Activated CD8-positive, alpha-beta memory T cell treated with anti-CD3 and anti-CD28 coated beads, Interleukin-2, amount 10 ng/mL, durations not matched to agents 7 days and 5 days (primary cell): ENCODE results near the gene CYP4F2. TPM values are rescaled to one million over a fixed set of nuclear protein-coding genes. Genes with fewer than 3 reads are reported as not detected.
"Not testable (repeated sequence)": the region's sequence is repeated elsewhere in the genome, so short reads cannot be mapped to it uniquely, and the experiment has no call there.

ENCODE experiments used
- ATAC-seq: fragments of 150-1000 bp; cut with Tn5 transposase; one replicate; pipeline ENCODE4 v1.10.0; 2021; ENCODE audit warnings: moderate library complexity
- CTCF ChIA-PET: fragments of 350-600 bp; sonication (Branson Sonifier 250); formaldehyde crosslinking; loops from one replicate; lab custom pipeline; 2021; ENCODE audit warnings: antibody characterized with exemption; lab: Charles Lee
- DNase-seq: peaks from one replicate; pipeline ENCODE4 v3.0.0-alpha.2; 2020
- H3K27ac Mint-ChIP-seq: one replicate; pipeline ENCODE4 v1.8.0; 2021; ENCODE audit warnings: mild to moderate bottlenecking, mixed read lengths
- H3K27me3 Mint-ChIP-seq: one replicate; pipeline ENCODE4 v1.8.0; 2021; ENCODE audit warnings: mixed read lengths
- H3K36me3 Mint-ChIP-seq: one replicate; pipeline ENCODE4 v1.8.0; 2021; ENCODE audit warnings: mild to moderate bottlenecking, mixed read lengths
- H3K4me1 Mint-ChIP-seq: one replicate; pipeline ENCODE4 v1.8.0; 2021; ENCODE audit warnings: mixed read lengths
- H3K4me3 Mint-ChIP-seq: one replicate; pipeline ENCODE4 v1.8.0; 2021; ENCODE audit warnings: mild to moderate bottlenecking, moderate library complexity, mixed read lengths
- H3K9me3 Mint-ChIP-seq: one replicate; pipeline ENCODE4 v1.8.0; 2022; ENCODE audit warnings: low read depth, mixed read lengths
- total RNA-seq, 2 experiments: library from RNA; stranded (reverse); gene quantifications; one replicate each; pipeline ENCODE4 v1.2.3, GENCODE V29; 2021

CYP4F2 gene, protein sequence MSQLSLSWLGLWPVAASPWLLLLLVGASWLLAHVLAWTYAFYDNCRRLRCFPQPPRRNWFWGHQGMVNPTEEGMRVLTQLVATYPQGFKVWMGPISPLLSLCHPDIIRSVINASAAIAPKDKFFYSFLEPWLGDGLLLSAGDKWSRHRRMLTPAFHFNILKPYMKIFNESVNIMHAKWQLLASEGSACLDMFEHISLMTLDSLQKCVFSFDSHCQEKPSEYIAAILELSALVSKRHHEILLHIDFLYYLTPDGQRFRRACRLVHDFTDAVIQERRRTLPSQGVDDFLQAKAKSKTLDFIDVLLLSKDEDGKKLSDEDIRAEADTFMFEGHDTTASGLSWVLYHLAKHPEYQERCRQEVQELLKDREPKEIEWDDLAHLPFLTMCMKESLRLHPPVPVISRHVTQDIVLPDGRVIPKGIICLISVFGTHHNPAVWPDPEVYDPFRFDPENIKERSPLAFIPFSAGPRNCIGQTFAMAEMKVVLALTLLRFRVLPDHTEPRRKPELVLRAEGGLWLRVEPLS
- total RNA-seq, result not detected

DNA sequence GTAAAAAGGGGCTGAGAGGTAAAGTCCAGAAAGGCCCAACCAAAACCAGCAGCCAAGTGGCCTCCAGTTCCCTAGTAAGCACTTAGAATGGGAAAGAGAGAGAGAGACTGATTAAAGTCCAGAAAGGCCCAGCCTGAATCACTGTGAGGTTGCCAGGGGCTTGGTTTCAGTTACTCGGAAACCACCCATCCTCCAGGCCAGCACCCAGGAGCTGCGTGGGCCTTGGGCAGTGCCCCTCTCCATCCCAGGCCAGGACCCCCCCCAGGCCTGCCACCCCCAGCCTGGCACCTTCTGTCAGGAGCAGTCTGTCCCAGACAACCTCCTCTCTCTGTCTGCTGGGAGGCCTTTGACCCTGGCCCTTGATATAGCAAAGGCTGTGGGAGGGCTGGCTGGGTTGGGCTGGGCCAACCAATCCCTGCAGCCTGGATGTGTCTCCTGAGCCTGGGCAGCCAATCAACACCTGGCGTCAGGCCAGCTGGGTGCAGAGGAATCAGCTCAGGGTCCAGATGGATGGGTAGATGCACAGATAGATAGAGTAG lies at the start of gene CYP4F2:
Gene CYP4F2, minus strand, starts transcription at position 337 of the 539 bp plus-strand sequence. CDS start 463 bp downstream, outside the sequence.
- no peak within 1 kb of the TSS for H3K27ac Mint-ChIP-seq
- CTCF ChIA-PET, result no interaction called here
- DNase-seq, result no peak

DNA sequence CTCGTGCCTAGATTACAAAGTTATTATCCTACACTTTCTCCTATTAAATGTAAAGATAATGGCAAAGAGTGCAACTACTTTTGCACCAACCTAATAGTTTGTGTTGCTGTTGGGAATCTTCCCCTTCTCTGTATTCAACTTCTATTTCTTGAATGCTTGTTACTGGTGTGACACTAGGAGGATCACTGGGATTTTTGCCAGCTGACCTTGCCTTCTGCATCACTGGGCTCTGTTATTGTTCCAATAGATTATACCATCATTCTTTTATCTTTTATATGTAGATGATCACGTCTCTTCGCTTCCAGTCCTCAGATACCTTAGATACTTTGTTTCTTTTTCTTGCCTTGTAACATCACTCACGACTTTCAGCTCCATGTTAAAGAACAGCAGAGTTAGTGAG lies 47.4 kb upstream of the CYP4F2 start:
- H3K27me3 Mint-ChIP-seq, result peaks cover 29% of the 10 kb centered on the region

More for the DNA sequence above, at the start of gene CYP4F2:
- Mint-ChIP-seq H3K36me3 (no peaks in the 10 kb centered on the region), H3K4me1 (peaks cover 8% of the 10 kb centered on the region), H3K4me3 (no peak within 1 kb of the TSS), H3K9me3 (no peaks in the 10 kb centered on the region), H3K27me3 (peaks cover 19% of the 10 kb centered on the region)
- ATAC-seq, result no peak

DNA sequence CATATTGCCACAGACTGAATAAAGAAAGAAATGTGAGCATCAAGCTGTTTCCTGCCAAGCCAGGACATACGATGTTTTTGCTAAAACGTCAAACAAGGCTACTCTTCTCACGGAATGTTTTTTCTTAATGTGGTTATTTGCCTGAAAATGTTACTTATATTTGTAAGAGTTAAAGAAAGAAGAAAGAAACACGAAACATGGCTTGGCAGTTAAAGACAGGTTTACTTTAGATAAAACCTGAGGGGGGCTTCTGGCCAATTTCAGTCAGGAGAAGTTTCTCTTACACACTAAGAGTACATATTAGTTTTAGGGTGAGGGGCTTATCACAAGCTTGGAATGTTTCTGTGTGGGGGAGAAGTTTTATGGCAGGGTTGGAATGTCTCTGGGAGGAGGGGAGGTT lies 46.5 kb upstream of the CYP4F2 start:
- peaks cover 9% of the 10 kb centered on the region for H3K9me3 Mint-ChIP-seq
- H3K4me1 Mint-ChIP-seq, result no peaks in the 10 kb centered on the region
- CTCF ChIA-PET, result no interaction called here
- H3K27me3 Mint-ChIP-seq, result peaks cover 29% of the 10 kb centered on the region
- no peak overlapping the region for H3K4me3 Mint-ChIP-seq
- peaks cover 4% of the 10 kb centered on the region for H3K36me3 Mint-ChIP-seq
- DNase-seq, result no peak
- no peak overlapping the region for H3K27ac Mint-ChIP-seq
- no peak for ATAC-seq

More for the DNA sequence above, 47.4 kb upstream of the CYP4F2 start:
- CTCF ChIA-PET, result no interaction called here
- no peaks in the 10 kb centered on the region for H3K4me1 Mint-ChIP-seq
- DNase-seq (no peak), ATAC-seq (no peak)
- H3K27ac Mint-ChIP-seq, result no peak overlapping the region
- peaks cover 10% of the 10 kb centered on the region for H3K9me3 Mint-ChIP-seq
- H3K4me3 Mint-ChIP-seq, result no peak overlapping the region
- peaks cover 4% of the 10 kb centered on the region for H3K36me3 Mint-ChIP-seq

DNA sequence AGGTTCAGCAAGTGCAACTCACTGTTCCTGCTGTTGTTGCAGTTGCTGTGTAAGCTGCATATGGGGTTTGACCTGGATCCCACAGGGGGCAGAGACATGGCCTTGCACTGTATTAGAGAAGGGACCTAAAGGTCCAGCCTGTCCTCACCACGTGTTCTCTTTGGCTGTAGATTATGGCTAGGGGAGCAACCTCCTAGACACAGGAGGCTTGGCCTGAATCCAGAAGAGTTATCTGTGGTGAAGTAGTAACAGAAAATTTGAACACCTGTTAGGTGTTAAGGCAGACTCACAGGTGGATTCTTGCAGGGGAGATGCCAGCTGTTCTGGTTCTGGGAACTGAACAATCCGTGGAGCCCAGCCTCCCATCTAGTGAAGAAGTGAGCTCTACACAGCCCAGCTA lies 39.9 kb upstream of the CYP4F2 start:
- peaks cover 9% of the 10 kb centered on the region for H3K27me3 Mint-ChIP-seq

DNA sequence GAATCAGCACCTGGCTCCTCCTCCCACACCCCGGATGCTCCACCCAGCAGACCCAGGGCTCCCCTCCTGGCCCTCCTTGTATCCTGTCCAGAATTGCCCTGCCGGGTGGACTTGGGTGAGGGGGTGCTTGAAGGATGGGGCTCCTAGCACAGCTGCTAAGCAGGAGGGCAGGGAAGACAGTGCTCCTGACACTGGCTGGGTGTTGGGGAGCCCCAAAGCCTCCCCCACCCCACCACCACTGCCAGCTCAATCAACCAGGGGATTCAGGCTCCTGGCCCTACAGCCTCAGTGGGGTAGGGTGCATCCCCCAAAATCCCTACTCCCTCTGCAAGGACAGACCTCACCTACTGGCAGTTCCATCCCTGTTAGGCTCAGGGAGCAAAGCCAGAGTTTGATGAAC lies 39.1 kb upstream of the CYP4F2 start:
- CTCF ChIA-PET, result no interaction called here
- no peak overlapping the region for H3K27ac Mint-ChIP-seq
- no peak for ATAC-seq
- no peak overlapping the region for H3K4me3 Mint-ChIP-seq
- H3K9me3 Mint-ChIP-seq, result no peaks in the 10 kb centered on the region
- H3K36me3 Mint-ChIP-seq, result no peaks in the 10 kb centered on the region
- DNase-seq, result no peak
- peaks cover 5% of the 10 kb centered on the region for H3K27me3 Mint-ChIP-seq
- no peaks in the 10 kb centered on the region for H3K4me1 Mint-ChIP-seq

More for the DNA sequence above, 39.9 kb upstream of the CYP4F2 start:
- no peak for DNase-seq
- H3K4me1 Mint-ChIP-seq, result no peaks in the 10 kb centered on the region
- H3K4me3 Mint-ChIP-seq, result no peak overlapping the region
- no peak for ATAC-seq
- CTCF ChIA-PET, result no interaction called here
- H3K27ac Mint-ChIP-seq, result no peak overlapping the region
- H3K9me3 Mint-ChIP-seq, result no peaks in the 10 kb centered on the region
- no peaks in the 10 kb centered on the region for H3K36me3 Mint-ChIP-seq

DNA sequence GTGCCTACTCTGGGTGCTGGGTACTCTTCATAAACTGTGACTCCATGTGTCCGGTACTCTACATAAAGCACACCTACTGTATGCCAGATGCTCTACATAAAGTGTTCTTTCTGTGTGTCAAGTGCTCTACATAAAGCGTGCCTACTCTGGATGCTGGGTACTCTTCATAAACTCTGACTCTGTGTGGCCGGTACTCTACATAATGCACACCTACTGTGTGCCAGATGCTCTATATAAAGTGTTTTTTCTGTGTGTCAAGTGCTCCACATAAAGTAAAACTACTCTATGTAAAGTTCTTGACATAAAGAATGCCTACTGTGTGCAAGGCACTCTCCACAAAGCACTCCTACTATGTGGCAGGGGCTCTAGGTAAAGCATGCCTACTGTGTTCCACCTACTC lies 38.3 kb upstream of the CYP4F2 start:
- Mint-ChIP-seq H3K4me3 (no peak overlapping the region), H3K27ac (no peak overlapping the region), H3K9me3 (peaks cover 2% of the 10 kb centered on the region), H3K27me3 (peaks cover 4% of the 10 kb centered on the region), H3K4me1 (no peaks in the 10 kb centered on the region), H3K36me3 (peaks cover 2% of the 10 kb centered on the region)
- DNase-seq, result peak; percentile 35
- no peak for ATAC-seq
- CTCF ChIA-PET, result no interaction called here

DNA sequence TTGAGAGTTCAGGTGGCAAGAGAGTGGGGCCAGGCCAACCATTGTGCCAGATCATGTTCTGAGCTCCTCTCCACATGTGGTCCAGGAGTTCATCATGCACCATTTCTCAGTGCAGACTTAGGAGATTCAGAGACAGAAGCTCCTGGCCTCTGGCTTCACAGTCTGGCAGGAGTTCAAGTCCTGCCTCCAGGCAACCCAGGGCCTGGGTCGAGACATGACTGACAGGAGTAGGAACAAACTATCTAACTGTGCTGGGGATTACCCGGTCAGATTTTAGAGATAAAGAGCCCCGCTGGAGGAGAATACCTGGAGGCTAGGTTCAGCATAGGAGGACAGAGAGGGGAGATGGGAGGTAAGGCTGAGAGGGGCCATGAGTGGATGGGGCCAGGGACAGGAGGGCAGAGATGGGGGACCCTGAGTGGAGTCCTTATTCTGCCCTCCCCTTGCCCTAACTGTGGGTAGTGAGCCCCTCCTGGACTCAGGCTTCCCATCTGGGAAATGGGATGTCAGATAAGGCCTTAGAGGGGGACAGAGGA lies 37.4 kb upstream of the CYP4F2 start:
- ATAC-seq (no peak), DNase-seq (peak; percentile 14)
- Mint-ChIP-seq H3K27ac (no peak overlapping the region), H3K36me3 (peaks cover 2% of the 10 kb centered on the region), H3K4me3 (no peak overlapping the region), H3K9me3 (peaks cover 6% of the 10 kb centered on the region), H3K27me3 (peaks cover 4% of the 10 kb centered on the region), H3K4me1 (no peaks in the 10 kb centered on the region)
- CTCF ChIA-PET, result no interaction called here

DNA sequence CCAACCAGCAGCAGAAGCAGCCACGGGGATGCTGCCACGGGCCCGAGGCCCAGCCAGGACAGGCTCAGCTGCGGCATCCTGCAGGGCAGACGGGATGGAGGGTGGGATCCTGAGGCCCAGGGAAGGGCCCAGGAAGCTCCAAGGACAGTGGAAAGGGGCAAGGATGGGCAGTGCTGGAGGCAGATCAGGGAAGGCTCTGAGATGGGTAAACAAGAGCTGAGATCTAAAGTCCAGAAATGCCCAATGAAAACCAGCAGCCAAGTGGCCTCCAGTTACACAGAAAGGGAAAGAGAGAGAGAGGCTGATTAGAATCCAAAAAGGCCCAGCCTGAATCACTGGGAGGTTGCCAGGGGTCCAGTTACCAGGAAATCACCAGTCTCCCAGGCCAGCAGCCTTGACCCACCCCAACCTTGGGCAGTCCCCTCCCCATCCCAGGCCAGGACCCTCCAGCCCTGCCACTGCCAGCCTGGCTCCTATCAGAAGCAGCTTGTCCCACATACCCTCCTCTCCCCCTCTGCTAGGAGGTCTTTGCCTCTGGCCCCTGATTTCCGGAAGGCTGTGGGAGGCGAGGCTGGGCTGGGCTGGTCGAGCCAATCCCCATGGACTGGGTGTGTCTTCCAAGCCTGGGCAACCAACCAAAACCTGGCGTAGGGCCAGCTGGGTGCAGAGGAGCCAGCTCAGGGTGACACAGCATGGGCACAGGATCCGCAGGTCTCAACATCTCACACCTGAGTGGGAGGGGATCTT lies 36.6 kb upstream of the CYP4F2 start, which contains the start of gene CYP4F11:
Gene CYP4F11, minus strand, starts transcription at position 198 of the 747 bp plus-strand sequence. Its CDS starts 121 bp downstream, at position 77.
- Mint-ChIP-seq H3K4me3 (no peak within 1 kb of the TSS), H3K36me3 (peaks cover 2% of the 10 kb centered on the region), H3K4me1 (no peaks in the 10 kb centered on the region), H3K27ac (no peak within 1 kb of the TSS), H3K9me3 (peaks cover 8% of the 10 kb centered on the region), H3K27me3 (peaks cover 4% of the 10 kb centered on the region)
- DNase-seq, result no peak
- ATAC-seq, result no peak
- CTCF ChIA-PET, result no interaction called here

DNA sequence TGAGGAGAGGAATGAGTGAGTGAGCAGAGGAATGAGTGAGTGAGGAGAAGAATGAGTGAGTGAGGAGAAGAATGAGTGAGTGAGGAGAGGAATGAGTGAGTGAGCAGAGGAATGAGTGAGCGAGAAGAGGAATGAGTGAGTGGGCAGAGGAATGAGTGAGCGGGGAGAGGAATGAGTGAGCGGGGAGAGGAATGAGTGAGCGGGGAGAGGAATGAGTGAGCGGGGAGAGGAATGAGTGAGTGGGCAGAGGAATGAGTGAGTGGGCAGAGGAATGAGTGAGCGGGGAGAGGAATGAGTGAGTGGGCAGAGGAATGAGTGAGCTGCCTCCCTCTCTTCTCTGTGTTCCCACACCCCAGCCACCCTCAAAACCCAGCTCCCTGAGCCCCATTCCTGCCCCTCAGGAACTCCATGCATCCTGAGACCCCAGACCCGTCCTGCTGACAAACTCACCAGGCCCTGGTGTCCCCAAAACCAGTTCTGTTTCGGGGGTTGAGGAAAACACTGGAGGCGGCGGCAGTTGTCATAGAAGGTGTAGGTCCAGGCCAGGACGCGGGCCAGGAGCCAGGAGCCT lies 36.0 kb upstream of the CYP4F2 start:
- H3K36me3 Mint-ChIP-seq, H3K27ac Mint-ChIP-seq, DNase-seq, ATAC-seq, H3K4me1 Mint-ChIP-seq, H3K4me3 Mint-ChIP-seq, H3K9me3 Mint-ChIP-seq, CTCF ChIA-PET, H3K27me3 Mint-ChIP-seq: not testable (repeated sequence)

DNA sequence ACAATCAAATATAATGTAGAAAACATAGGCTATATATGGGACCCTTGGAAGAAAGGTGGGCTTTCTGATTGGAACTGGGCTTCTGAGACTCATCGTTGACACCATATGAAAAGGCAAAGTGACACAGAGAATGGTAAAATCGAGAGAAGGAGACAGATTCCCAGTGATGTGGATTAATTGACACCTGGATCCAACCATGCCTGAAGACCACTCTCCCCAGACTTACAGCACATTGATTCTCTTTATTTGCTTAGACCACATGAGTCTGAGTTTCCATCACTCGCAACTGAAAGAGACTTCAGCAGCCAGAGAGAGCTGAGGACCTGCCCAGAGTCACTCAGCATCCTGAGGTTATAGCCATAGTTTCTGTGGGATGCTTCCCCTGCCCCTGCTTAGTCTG lies 30.4 kb upstream of the CYP4F2 start:
- ATAC-seq (no peak), DNase-seq (no peak)
- CTCF ChIA-PET, result no interaction called here
- Mint-ChIP-seq H3K27me3 (no peaks in the 10 kb centered on the region), H3K36me3 (peaks cover 2% of the 10 kb centered on the region), H3K4me3 (no peak overlapping the region), H3K27ac (no peak overlapping the region), H3K9me3 (peaks cover 8% of the 10 kb centered on the region), H3K4me1 (no peaks in the 10 kb centered on the region)

DNA sequence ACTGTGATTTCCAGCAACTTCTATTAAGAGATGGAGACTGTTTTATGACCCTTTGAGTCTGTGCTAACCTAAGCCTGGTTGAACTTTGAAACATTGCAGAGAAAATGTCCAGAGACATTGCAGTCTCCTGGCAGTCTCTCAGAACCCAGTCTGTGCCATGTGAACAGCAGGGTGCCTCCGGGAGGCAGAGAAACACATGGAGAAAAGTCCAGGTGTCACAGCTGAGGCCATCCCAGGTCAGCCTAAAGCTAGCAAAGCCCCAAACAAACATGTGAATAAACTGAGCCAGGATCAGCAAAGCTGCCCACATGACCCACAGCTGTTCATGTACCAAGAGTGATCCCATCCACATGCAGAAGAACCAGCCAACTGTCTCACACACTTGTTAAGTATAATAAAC lies 28.6 kb upstream of the CYP4F2 start:
- Mint-ChIP-seq H3K9me3 (peaks cover 8% of the 10 kb centered on the region), H3K4me3 (no peak overlapping the region), H3K4me1 (no peaks in the 10 kb centered on the region), H3K27ac (no peak overlapping the region), H3K36me3 (peaks cover 2% of the 10 kb centered on the region), H3K27me3 (peaks cover 5% of the 10 kb centered on the region)
- ATAC-seq (no peak), DNase-seq (no peak)
- CTCF ChIA-PET, result no interaction called here

DNA sequence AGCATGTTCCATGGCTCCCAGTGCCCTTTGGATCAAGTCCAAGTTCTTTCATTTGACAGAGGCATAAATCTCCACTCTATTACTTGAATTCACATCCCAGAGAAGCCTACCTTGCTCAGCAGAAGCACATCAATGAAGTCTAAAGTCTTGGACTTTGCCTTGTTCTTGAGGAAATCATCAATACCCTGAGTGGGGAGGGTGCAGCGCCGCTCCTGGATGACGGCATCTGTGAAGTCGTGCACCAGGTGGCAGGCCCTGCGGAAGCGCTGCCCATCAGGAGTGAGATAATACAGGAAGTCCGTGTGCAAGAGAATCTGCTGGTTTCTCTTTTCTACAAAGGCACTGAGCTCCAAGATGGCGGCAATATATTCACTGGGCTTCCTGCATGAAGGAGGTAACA lies 25.8 kb upstream of the CYP4F2 start:
- CTCF ChIA-PET, result no interaction called here
- DNase-seq (no peak), ATAC-seq (no peak)
- H3K4me1 Mint-ChIP-seq, result no peaks in the 10 kb centered on the region
- H3K27ac Mint-ChIP-seq, result no peak overlapping the region
- H3K4me3 Mint-ChIP-seq, result no peak overlapping the region
- peaks cover 16% of the 10 kb centered on the region for H3K27me3 Mint-ChIP-seq
- no peaks in the 10 kb centered on the region for H3K36me3 Mint-ChIP-seq
- H3K9me3 Mint-ChIP-seq, result no peaks in the 10 kb centered on the region

DNA sequence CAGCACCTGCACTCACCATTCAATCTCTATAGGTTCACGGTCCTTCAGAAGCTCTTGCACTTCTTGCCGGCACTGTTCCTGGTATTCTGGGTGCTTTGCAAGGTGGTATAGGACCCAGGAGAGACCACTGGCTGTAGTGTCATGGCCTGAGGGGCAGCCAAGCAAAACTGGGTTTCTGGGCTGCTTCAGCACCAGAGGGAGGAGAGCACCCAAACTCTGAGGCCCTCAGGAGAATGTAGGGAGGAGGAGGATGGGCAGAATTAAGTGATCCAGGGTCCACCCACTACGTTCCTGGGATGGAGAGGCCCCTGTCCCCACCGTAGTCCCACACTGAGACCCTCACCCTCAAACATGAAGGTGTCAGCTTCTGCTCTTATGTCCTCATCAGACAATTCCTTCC lies 24.1 kb upstream of the CYP4F2 start:
- Mint-ChIP-seq H3K27me3 (peaks cover 23% of the 10 kb centered on the region), H3K36me3 (no peaks in the 10 kb centered on the region), H3K4me3 (no peak overlapping the region), H3K4me1 (no peaks in the 10 kb centered on the region), H3K27ac (no peak overlapping the region), H3K9me3 (no peaks in the 10 kb centered on the region)
- CTCF ChIA-PET, result no interaction called here
- ATAC-seq (no peak), DNase-seq (no peak)
